A673 (cell line): ENCODE measurements around the gene HSD11B1.

Source experiments
- EZH2 ChIP-seq: fragments of 200-600 bp; sonication (generic); IDR thresholded peaks from 2 replicates; pipeline ENCODE4 v1.6.1; 2017; ENCODE audit warnings: borderline replicate concordance, low read depth, mild to moderate bottlenecking, mixed read lengths, antibody characterized with exemption, low read length; ENCODE audit not compliant: poor library complexity, severe bottlenecking
- TF ChIP-seq, protein P1 (sequence below): fragments of 300-800, 200-600 bp; sonication (generic); conservative IDR thresholded peaks from 2 replicates; pipeline ENCODE4 v1.5.1; 2017; ENCODE audit warnings: low read depth, mild to moderate bottlenecking, antibody characterized with exemption, low read length, moderate library complexity, mixed read lengths

DNA sequence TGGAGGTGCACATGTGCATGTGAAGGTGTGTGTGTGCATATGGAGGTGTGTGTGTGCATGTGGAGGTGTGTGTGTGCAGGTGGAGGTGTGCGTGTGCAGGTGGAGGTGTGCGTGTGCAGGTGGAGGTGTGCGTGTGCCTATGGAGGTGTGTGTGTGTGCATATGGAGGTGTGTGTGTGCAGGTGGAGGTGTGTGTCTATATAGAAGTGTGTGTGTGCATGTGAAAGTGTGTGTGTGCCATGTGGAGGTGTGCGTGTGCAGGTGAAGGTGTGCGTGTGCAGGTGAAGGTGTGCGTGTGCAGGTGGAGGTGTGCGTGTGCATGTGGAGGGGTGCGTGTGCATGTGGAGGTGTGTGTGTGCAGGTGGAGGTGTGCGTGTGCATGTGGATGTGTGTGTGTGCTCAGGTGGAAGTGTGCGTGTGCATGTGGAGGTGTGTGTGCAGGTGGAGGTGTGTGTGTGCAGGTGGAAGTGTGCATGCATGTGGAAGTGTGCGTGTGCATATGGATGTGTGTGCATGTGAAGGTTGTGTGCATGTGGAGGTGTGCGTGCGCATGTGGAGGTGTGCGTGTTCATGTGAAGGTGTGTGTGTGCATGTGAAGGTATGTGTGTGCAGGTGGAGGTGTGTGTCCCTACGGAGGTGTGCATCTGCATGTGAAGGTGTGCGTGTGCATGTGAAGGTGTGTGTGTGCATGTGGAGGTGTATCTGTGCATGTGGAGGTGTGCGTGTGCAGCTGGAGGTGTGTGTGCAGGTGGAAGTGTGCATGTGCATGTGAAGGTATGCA lies 66.2 kb downstream of the HSD11B1 start:
- TF ChIP-seq, protein P1, sequence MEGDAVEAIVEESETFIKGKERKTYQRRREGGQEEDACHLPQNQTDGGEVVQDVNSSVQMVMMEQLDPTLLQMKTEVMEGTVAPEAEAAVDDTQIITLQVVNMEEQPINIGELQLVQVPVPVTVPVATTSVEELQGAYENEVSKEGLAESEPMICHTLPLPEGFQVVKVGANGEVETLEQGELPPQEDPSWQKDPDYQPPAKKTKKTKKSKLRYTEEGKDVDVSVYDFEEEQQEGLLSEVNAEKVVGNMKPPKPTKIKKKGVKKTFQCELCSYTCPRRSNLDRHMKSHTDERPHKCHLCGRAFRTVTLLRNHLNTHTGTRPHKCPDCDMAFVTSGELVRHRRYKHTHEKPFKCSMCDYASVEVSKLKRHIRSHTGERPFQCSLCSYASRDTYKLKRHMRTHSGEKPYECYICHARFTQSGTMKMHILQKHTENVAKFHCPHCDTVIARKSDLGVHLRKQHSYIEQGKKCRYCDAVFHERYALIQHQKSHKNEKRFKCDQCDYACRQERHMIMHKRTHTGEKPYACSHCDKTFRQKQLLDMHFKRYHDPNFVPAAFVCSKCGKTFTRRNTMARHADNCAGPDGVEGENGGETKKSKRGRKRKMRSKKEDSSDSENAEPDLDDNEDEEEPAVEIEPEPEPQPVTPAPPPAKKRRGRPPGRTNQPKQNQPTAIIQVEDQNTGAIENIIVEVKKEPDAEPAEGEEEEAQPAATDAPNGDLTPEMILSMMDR = no peak
- TF ChIP-seq EZH2 = no peak
